HUES6 (cell line): ENCODE results near the gene CPLANE1.
A peak's percentile ranks its signal among the peaks of the same experiment; 100 is the strongest.
"Not testable (repeated sequence)": the region's sequence is repeated elsewhere in the genome, so short reads cannot be mapped to it uniquely, and the experiment has no call there.

Source experiments
- H3K27ac ChIP-seq: 2 replicates; pipeline ENCODE4 v1.7.0; 2013; ENCODE audit warnings: low read depth, mild to moderate bottlenecking, low read length, inconsistent platforms
- H3K27me3 ChIP-seq: 2 replicates; pipeline ENCODE4 v1.6.1; 2013; ENCODE audit warnings: low read length; ENCODE audit not compliant: control insufficient read depth, insufficient read depth
- H3K36me3 ChIP-seq: 2 replicates; pipeline ENCODE4 v1.6.1; 2013; ENCODE audit warnings: low read length; ENCODE audit not compliant: control insufficient read depth, insufficient read depth
- H3K4me1 ChIP-seq: 2 replicates; pipeline ENCODE4 v1.6.1; 2013; ENCODE audit warnings: low read length; ENCODE audit not compliant: control insufficient read depth, insufficient read depth
- H3K4me3 ChIP-seq: 2 replicates; pipeline ENCODE4 v1.5.1; 2013; ENCODE audit warnings: low read depth, low read length
- H3K9ac ChIP-seq: one replicate; pipeline ENCODE4 v1.6.1; 2013; ENCODE audit warnings: mild to moderate bottlenecking, low read length
- H3K9me3 ChIP-seq: 2 replicates; pipeline ENCODE4 v1.6.1; 2013; ENCODE audit warnings: low read depth, low read length; ENCODE audit not compliant: control insufficient read depth, insufficient read depth

The CPLANE1 gene

GRCh38 chr5:37090781-37091180, 158.4 kb downstream of the CPLANE1 start:
- H3K36me3 ChIP-seq, result no peaks in the 10 kb centered on the region

GRCh38 chr5:37090123-37090726, 159.0 kb downstream of the CPLANE1 start:
- H3K9ac ChIP-seq, result no peak overlapping the region
- H3K4me1 ChIP-seq, result peaks cover 18% of the 10 kb centered on the region
- H3K27me3 ChIP-seq, result peaks cover 91% of the 10 kb centered on the region
- peaks cover 3% of the 10 kb centered on the region; the same call in 1 of the 2 replicates for H3K9me3 ChIP-seq
- H3K27ac ChIP-seq, result no peak overlapping the region
- no peak overlapping the region for H3K4me3 ChIP-seq
- H3K36me3 ChIP-seq, result no peaks in the 10 kb centered on the region

More at GRCh38 chr5:37090781-37091180, 158.4 kb downstream of the CPLANE1 start:
- peaks cover 89% of the 10 kb centered on the region for H3K27me3 ChIP-seq
- H3K9me3 ChIP-seq, result peaks cover 3% of the 10 kb centered on the region; the same call in 1 of the 2 replicates
- no peak overlapping the region for H3K4me3 ChIP-seq
- peaks cover 18% of the 10 kb centered on the region for H3K4me1 ChIP-seq
- no peak overlapping the region for H3K9ac ChIP-seq
- no peak overlapping the region for H3K27ac ChIP-seq

GRCh38 chr5:37088009-37088408, 161.2 kb downstream of the CPLANE1 start:
- H3K9me3 ChIP-seq, result peaks cover 3% of the 10 kb centered on the region; the same call in 1 of the 2 replicates
- H3K4me3 ChIP-seq, result no peak overlapping the region
- peaks cover 100% of the 10 kb centered on the region for H3K27me3 ChIP-seq
- H3K4me1 ChIP-seq, result peaks cover 18% of the 10 kb centered on the region
- H3K9ac ChIP-seq, result no peak overlapping the region
- H3K27ac ChIP-seq, result no peak overlapping the region
- H3K36me3 ChIP-seq, result no peaks in the 10 kb centered on the region

- peaks cover 100% of the 10 kb centered on the region for H3K27me3 ChIP-seq
- H3K27ac ChIP-seq, result no peak overlapping the region
- H3K4me1 ChIP-seq, result peaks cover 18% of the 10 kb centered on the region
- peak overlapping the region; percentile 53 for H3K9ac ChIP-seq
- peak overlapping the region; percentile 24; the same call in 1 of the 2 replicates for H3K4me3 ChIP-seq
- peaks cover 3% of the 10 kb centered on the region; the same call in 1 of the 2 replicates for H3K9me3 ChIP-seq
- H3K36me3 ChIP-seq, result no peaks in the 10 kb centered on the region
Observed at GRCh38 chr5:37086466-37087173, 162.6 kb downstream of the CPLANE1 start.

GRCh38 chr5:37086026-37086425, 163.2 kb downstream of the CPLANE1 start:
- H3K4me3 ChIP-seq, H3K9me3 ChIP-seq, H3K9ac ChIP-seq, H3K27ac ChIP-seq, H3K36me3 ChIP-seq: not testable (repeated sequence)
- Histone ChIP-seq H3K4me1 (peaks cover 18% of the 10 kb centered on the region), H3K27me3 (peaks cover 99% of the 10 kb centered on the region)

- Histone ChIP-seq H3K4me1 (peaks cover 10% of the 10 kb centered on the region), H3K27me3 (peaks cover 79% of the 10 kb centered on the region)
- H3K4me3 ChIP-seq, H3K27ac ChIP-seq, H3K9me3 ChIP-seq, H3K36me3 ChIP-seq, H3K9ac ChIP-seq: not testable (repeated sequence)
Observed at GRCh38 chr5:37082977-37083376, 166.2 kb downstream of the CPLANE1 start.

GRCh38 chr5:37080697-37081096, 168.5 kb downstream of the CPLANE1 start:
- H3K9me3 ChIP-seq, result no peaks in the 10 kb centered on the region
- H3K36me3 ChIP-seq, result no peaks in the 10 kb centered on the region
- no peak overlapping the region for H3K9ac ChIP-seq
- H3K4me3 ChIP-seq, result no peak overlapping the region
- no peak overlapping the region for H3K27ac ChIP-seq
- peaks cover 56% of the 10 kb centered on the region for H3K27me3 ChIP-seq
- no peaks in the 10 kb centered on the region for H3K4me1 ChIP-seq

- Histone ChIP-seq H3K9ac (no peak overlapping the region), H3K27me3 (peaks cover 20% of the 10 kb centered on the region), H3K27ac (no peak overlapping the region), H3K9me3 (no peaks in the 10 kb centered on the region), H3K36me3 (no peaks in the 10 kb centered on the region), H3K4me1 (no peaks in the 10 kb centered on the region), H3K4me3 (no peak overlapping the region)
Observed at GRCh38 chr5:37077146-37077545, 172.0 kb downstream of the CPLANE1 start.

GRCh38 chr5:37075399-37075950, 173.7 kb downstream of the CPLANE1 start:
- Histone ChIP-seq H3K36me3 (no peaks in the 10 kb centered on the region), H3K27me3 (peaks cover 6% of the 10 kb centered on the region), H3K9me3 (no peaks in the 10 kb centered on the region), H3K4me1 (no peaks in the 10 kb centered on the region), H3K9ac (no peak overlapping the region), H3K4me3 (no peak overlapping the region), H3K27ac (no peak overlapping the region)

- H3K9ac ChIP-seq, result no peak overlapping the region
- no peak overlapping the region for H3K4me3 ChIP-seq
- H3K4me1 ChIP-seq, result no peaks in the 10 kb centered on the region
- no peaks in the 10 kb centered on the region for H3K27me3 ChIP-seq
- no peaks in the 10 kb centered on the region for H3K36me3 ChIP-seq
- H3K9me3 ChIP-seq, result no peaks in the 10 kb centered on the region
- H3K27ac ChIP-seq, result no peak overlapping the region
Observed at GRCh38 chr5:37071901-37072581, 177.1 kb downstream of the CPLANE1 start.

- no peak overlapping the region for H3K4me3 ChIP-seq
- H3K9me3 ChIP-seq, result no peaks in the 10 kb centered on the region
- H3K9ac ChIP-seq, result no peak overlapping the region
- no peaks in the 10 kb centered on the region for H3K27me3 ChIP-seq
- H3K36me3 ChIP-seq, result no peaks in the 10 kb centered on the region
- no peak overlapping the region for H3K27ac ChIP-seq
- H3K4me1 ChIP-seq, result no peaks in the 10 kb centered on the region
Observed at GRCh38 chr5:37071487-37071886, 177.7 kb downstream of the CPLANE1 start.
